H1 (cell line): ENCODE results near the gene ZNF526. TPM values are rescaled to one million over a fixed set of nuclear protein-coding genes. Genes with fewer than 3 reads are reported as not detected.
A peak's percentile ranks its signal among the peaks of the same experiment; 100 is the strongest.

Experiments used
- CTCF ChIA-PET: fragments of 300-600 bp; sonication (Branson Sonifier 250); formaldehyde crosslinking; loops from one replicate; lab custom pipeline; 2021; ENCODE audit not compliant: partially characterized antibody; lab: Charles Lee
- POLR2A ChIA-PET: fragments of 300-600 bp; sonication (Branson Sonifier 250); formaldehyde crosslinking; loops from one replicate; lab custom pipeline; 2021; ENCODE audit warnings: inconsistent platforms; ENCODE audit not compliant: partially characterized antibody; lab: Charles Lee
- DNase-seq, 2 experiments: peaks; one replicate each; pipeline versions ENCODE4 v3.0.0 to v3.0.0-alpha.2; 2010 to 2022; ENCODE audit warnings: low spot score in 2 of 2, low read depth in 1 of 2, mixed read lengths in 1 of 2
- FAIRE-seq: peaks from 2 replicates; lab custom pipeline; 2011; peaks lifted over from hg19 to GRCh38; lab: Jason Lieb, UNC
- H2AFZ ChIP-seq: 2 replicates; pipeline ENCODE4 v1.8.1; 2012; ENCODE audit warnings: low read length, inconsistent platforms
- H2AK5ac ChIP-seq: 2 replicates; pipeline ENCODE4 v1.6.1; 2013; ENCODE audit warnings: low read depth, low read length
- H2BK120ac ChIP-seq: replicated peaks from 2 replicates; pipeline ENCODE3; 2013; ENCODE audit warnings: low read depth, low read length, inconsistent platforms
- H2BK12ac ChIP-seq: 2 replicates; pipeline ENCODE4 v1.6.1; 2013; ENCODE audit warnings: low read depth, low read length
- H2BK15ac ChIP-seq: 2 replicates; pipeline ENCODE4 v1.6.1; 2013; ENCODE audit warnings: low read length
- H2BK20ac ChIP-seq: 2 replicates; pipeline ENCODE4 v1.6.1; 2013; ENCODE audit warnings: low read length
- H2BK5ac ChIP-seq: 2 replicates; pipeline ENCODE4 v1.6.1; 2013; ENCODE audit warnings: low read depth, low read length
- H3K14ac ChIP-seq: 2 replicates; pipeline ENCODE4 v1.6.1; 2013; ENCODE audit warnings: inconsistent platforms; ENCODE audit not compliant: insufficient read length
- H3K18ac ChIP-seq: 2 replicates; pipeline ENCODE4 v1.6.1; 2013; ENCODE audit warnings: low read length; ENCODE audit errors: extremely low read depth
- H3K23ac ChIP-seq: 2 replicates; pipeline ENCODE4 v1.6.1; 2013; ENCODE audit warnings: inconsistent platforms; ENCODE audit not compliant: insufficient read length
- H3K23me2 ChIP-seq: 2 replicates; pipeline ENCODE4 v1.6.1; 2013; ENCODE audit warnings: low read depth, low read length
- H3K27ac ChIP-seq: 2 replicates; pipeline ENCODE4 v1.6.1; 2011; ENCODE audit warnings: low read depth, low read length, inconsistent platforms
- H3K27me3 ChIP-seq, 4 experiments: replicated peaks in 1 of 4; 1 replicate in 1 of 4; 2 replicates in 3 of 4; pipeline versions ENCODE4 v1.6.1 to v1.8.1; 2011 to 2013; ENCODE audit warnings: low read length in 3 of 4, mild to moderate bottlenecking in 3 of 4, inconsistent platforms in 2 of 4, mixed read lengths in 2 of 4, moderate library complexity in 1 of 4; ENCODE audit not compliant: control insufficient read depth in 3 of 4, insufficient read depth in 3 of 4; ENCODE audit errors: extremely low read depth in 1 of 4
- H3K36me3 ChIP-seq, 4 experiments: 2 replicates each; pipeline versions ENCODE4 v1.6.1 to v1.8.1; 2011 to 2013; ENCODE audit warnings: mild to moderate bottlenecking in 4 of 4, low read length in 3 of 4, moderate library complexity in 2 of 4, control low read depth in 1 of 4, inconsistent platforms in 1 of 4; ENCODE audit not compliant: insufficient read depth in 4 of 4, control insufficient read depth in 2 of 4
- H3K4ac ChIP-seq: replicated peaks from 2 replicates; pipeline ENCODE3; 2013; ENCODE audit warnings: low read length, low read depth, mixed read lengths, inconsistent platforms; ENCODE audit not compliant: insufficient read length
- H3K4me1 ChIP-seq, 4 experiments: replicated peaks in 1 of 4; 1 replicate in 1 of 4; 2 replicates in 3 of 4; pipeline versions ENCODE4 v1.6.1 to v1.8.1; 2011 to 2013; ENCODE audit warnings: low read length in 3 of 4, inconsistent platforms in 2 of 4, mixed read lengths in 1 of 4; ENCODE audit not compliant: insufficient read depth in 4 of 4, control insufficient read depth in 3 of 4
- H3K4me2 ChIP-seq, 2 experiments: 2 replicates each; pipeline versions ENCODE4 v1.6.1 to v1.8.1; 2011 to 2013; ENCODE audit warnings: low read depth in 2 of 2, low read length in 2 of 2, control low read depth in 1 of 2, inconsistent platforms in 1 of 2, mild to moderate bottlenecking in 1 of 2; ENCODE audit not compliant: insufficient read depth in 1 of 2
- H3K4me3 ChIP-seq, 4 experiments: fragments of 200-600, 300-600 bp in 1 of 4; sonication (generic), shearing (Covaris generic), sonication (Bioruptor Twin) in 1 of 4; 2 replicates each; pipeline versions ENCODE4 v1.5.1 to v1.8.1; 2011 to 2016; ENCODE audit warnings: low read length in 4 of 4, low read depth in 3 of 4, control low read depth in 2 of 4, inconsistent platforms in 2 of 4, mild to moderate bottlenecking in 2 of 4, mixed read lengths in 1 of 4, moderate library complexity in 1 of 4; ENCODE audit not compliant: insufficient read depth in 2 of 4; ENCODE audit errors: extremely low read depth in 1 of 4
- H3K56ac ChIP-seq: replicated peaks from 2 replicates; pipeline ENCODE3; 2013; ENCODE audit warnings: low read depth, mild to moderate bottlenecking, mixed read lengths, low read length, inconsistent platforms; ENCODE audit not compliant: insufficient read length
- H3K79me1 ChIP-seq: 2 replicates; pipeline ENCODE4 v1.6.1; 2013; ENCODE audit warnings: low read depth, low read length, control low read depth
- H3K79me2 ChIP-seq, 2 experiments: 2 replicates each; pipeline versions ENCODE4 v1.6.1 to v1.8.1; 2012 to 2013; ENCODE audit warnings: low read length in 2 of 2, mild to moderate bottlenecking in 2 of 2, inconsistent platforms in 1 of 2; ENCODE audit not compliant: insufficient read depth in 2 of 2, control insufficient read depth in 1 of 2
- H3K9ac ChIP-seq, 4 experiments: replicated peaks in 1 of 4; 1 replicate in 1 of 4; 2 replicates in 3 of 4; pipeline versions ENCODE4 v1.6.1 to v1.8.1; 2011 to 2013; ENCODE audit warnings: low read depth in 3 of 4, low read length in 3 of 4, control low read depth in 2 of 4, mild to moderate bottlenecking in 2 of 4, moderate library complexity in 2 of 4, inconsistent platforms in 1 of 4; ENCODE audit errors: extremely low read depth in 1 of 4
- H3K9me3 ChIP-seq, 2 experiments: 2 replicates each; pipeline versions ENCODE4 v1.6.1 to v1.8.1; 2012 to 2013; ENCODE audit warnings: mild to moderate bottlenecking in 2 of 2, moderate library complexity in 2 of 2, control low read depth in 1 of 2, inconsistent platforms in 1 of 2, low read depth in 1 of 2, low read length in 1 of 2, mixed read lengths in 1 of 2; ENCODE audit not compliant: insufficient read depth in 2 of 2
- H4K20me1 ChIP-seq, 2 experiments: replicated peaks in 1 of 2; 2 replicates each; pipeline versions ENCODE3 to v1.8.1; 2011 to 2013; ENCODE audit warnings: inconsistent platforms in 2 of 2, low read length in 2 of 2, mild to moderate bottlenecking in 1 of 2; ENCODE audit not compliant: insufficient read depth in 2 of 2, control insufficient read depth in 1 of 2
- H4K5ac ChIP-seq: 2 replicates; pipeline ENCODE4 v1.6.1; 2013; ENCODE audit warnings: low read length, low read depth, mixed read lengths, inconsistent platforms; ENCODE audit not compliant: insufficient read length
- H4K8ac ChIP-seq: 2 replicates; pipeline ENCODE4 v1.8.0; 2013; ENCODE audit warnings: mild to moderate bottlenecking, moderate library complexity, low read length, inconsistent platforms; ENCODE audit not compliant: insufficient read depth; ENCODE audit errors: extremely low read depth
- H4K91ac ChIP-seq: replicated peaks from 2 replicates; pipeline ENCODE3; 2013; ENCODE audit warnings: low read length, mixed read lengths, inconsistent platforms; ENCODE audit not compliant: insufficient read length
- ASH2L ChIP-seq: fragments of 200-600, 300-600 bp; sonication (generic); IDR thresholded peaks from one replicate; pipeline ENCODE4 v1.7.1; 2017; ENCODE audit warnings: low read length
- BCL11A ChIP-seq, 2 experiments: IDR thresholded peaks; one replicate each; pipeline ENCODE4 v1.6.1; 2011; ENCODE audit warnings: low read depth in 2 of 2, low read length in 2 of 2, mild to moderate bottlenecking in 2 of 2
- BRCA1 ChIP-seq: IDR thresholded peaks from 2 replicates; pipeline ENCODE4 v1.6.1; 2012; ENCODE audit warnings: low read depth, low read length, improper control_type of control experiment
- FOSL1 ChIP-seq: IDR thresholded peaks from 2 replicates; pipeline ENCODE4 v1.6.1; 2011; ENCODE audit warnings: mild to moderate bottlenecking, low read depth, low read length, moderate library complexity; ENCODE audit not compliant: insufficient read depth
- HDAC2 ChIP-seq, 2 experiments: fragments of 300-600 bp in 1 of 2; sonication (generic) in 1 of 2; IDR thresholded peaks; 2 replicates each; pipeline ENCODE4 v1.6.1; 2011 to 2012; ENCODE audit warnings: low read depth in 2 of 2, low read length in 2 of 2, mild to moderate bottlenecking in 2 of 2, moderate library complexity in 2 of 2, borderline replicate concordance in 1 of 2, inconsistent platforms in 1 of 2
- SIX5 ChIP-seq: IDR thresholded peaks from 2 replicates; pipeline ENCODE4 v1.6.1; 2011; ENCODE audit warnings: mild to moderate bottlenecking, low read depth, low read length
- TAF1 ChIP-seq: IDR thresholded peaks from 2 replicates; pipeline ENCODE4 v1.6.1; 2011; ENCODE audit warnings: mild to moderate bottlenecking, low read depth, low read length
- USF2 ChIP-seq: IDR thresholded peaks from 2 replicates; pipeline ENCODE4 v1.6.1; 2011; ENCODE audit warnings: low read length, improper control_type of control experiment
- WGBS, 2 experiments: shearing (Covaris generic) in 1 of 2; methylation state at CpG; one replicate each; pipeline versions ENCODE4 v1.1.6 to v1.1.7; 2013 to 2015; ENCODE audit warnings: low lambda C conversion rate in 2 of 2, mixed read lengths in 2 of 2, inconsistent platforms in 1 of 2, low coverage in 1 of 2, missing lambda C conversion rate in 1 of 2; ENCODE audit not compliant: insufficient replicate concordance in 2 of 2, insufficient coverage in 1 of 2, insufficient read length in 1 of 2; ENCODE audit errors: extremely low coverage in 1 of 2, missing lambda C conversion rate in 1 of 2; 5-methylcytosine and 5-hydroxymethylcytosine counted together
- polyA plus RNA-seq, 7 experiments: library from polyadenylated mRNA; depleted of rRNA in 3 of 7; stranded (reverse) in 5 of 7; unstranded in 2 of 7; fragments of >200 nt in 5 of 7; fragments of 200-250 nt in 2 of 7; gene quantifications; 1 replicate in 5 of 7; 2 replicates in 1 of 7; 4 replicates in 1 of 7; pipeline versions ENCODE4 v1.2.1 to v1.2.3, GENCODE V29; 2011 to 2013; ENCODE audit warnings: missing spikeins in 2 of 7, mixed read lengths in 2 of 7
- total RNA-seq: library from RNA; stranded (reverse); fragmentation: NEBNext Ultra II Directional; extraction: Animal tissue kit (Norgen Biotek cat#: 25700); gene quantifications from 2 replicates; pipeline ENCODE4 v1.2.1, GENCODE V29; 2021

ZNF526 gene
- total and polyA plus RNA-seq, 2 of the 8 experiments (the other 6 are each of a cell fraction or from before 2014, with no cell fraction given): 8.4 to 14.1 TPM

GRCh38 chr19:42246143-42246921 lies 26.2 kb downstream of the ZNF526 start:
- Histone ChIP-seq H2BK5ac (no peak overlapping the region), H3K9me3 (no peaks in the 10 kb centered on the region), H3K23ac (no peak overlapping the region), H3K9ac (no peak overlapping the region), H2AK5ac (no peak overlapping the region), H4K20me1 (peaks cover 3 to 13% of the 10 kb centered on the region in 2 experiments), H2BK20ac (no peak overlapping the region), H3K14ac (no peak overlapping the region), H3K4ac (no peak overlapping the region), H3K79me2 (peaks cover 0 to 19% of the 10 kb centered on the region in 2 experiments; a peak in 2 of 4 replicates), H4K8ac (no peak overlapping the region), H3K27ac (no peak overlapping the region), H2BK12ac (peak overlapping the region; percentile 28; the same call in 1 of the 2 replicates), H3K27me3 (no peaks in the 10 kb centered on the region), H2BK120ac (no peak overlapping the region), H3K4me3 (no peak overlapping the region), H3K4me1 (peaks cover 7 to 21% (median 9%) of the 10 kb centered on the region in 4 experiments), H4K91ac (no peak overlapping the region), H3K18ac (no peak overlapping the region), H3K36me3 (peaks cover 0 to 20% (median 4%) of the 10 kb centered on the region in 4 experiments; a peak in 4 of 8 replicates), H2AFZ (no peak overlapping the region), H4K5ac (no peak overlapping the region), H2BK15ac (peak overlapping the region; percentile 47; the same call in 1 of the 2 replicates), H3K23me2 (peaks cover 7% of the 10 kb centered on the region), H3K4me2 (no peak overlapping the region), H3K79me1 (peaks cover 9% of the 10 kb centered on the region), H3K56ac (no peak overlapping the region)
- 60% methylated on average over 10 of the region's 10 CpGs; no CpG with 5 or more reads in 1 of the 2 experiments for WGBS, 2 experiments
- ChIA-PET POLR2A (interaction anchor here (0.8 to 7.0 kb wide), 15 partner anchors 10 to 154 kb away, joined by 3 to 68 read pairs (median 4); partner anchors contain the start of gene DEDD2), CTCF (interaction anchor here (0.5 to 11.8 kb wide), 27 partner anchors 9 to 1633 kb away, joined by 3 to 260 read pairs (median 5); partner anchors contain the start of gene ERF)
- FAIRE-seq (no peak), DNase-seq (peak in 1 of 2 experiments; percentile 77)
- TF ChIP-seq BRCA1 (no peak), FOSL1 (no peak), USF2 (no peak), HDAC2 (IDR thresholded peaks at IDR 0.05; ENCODE audit: borderline replicate concordance in 1 of 2, low read depth in 2 of 2, low read length in 2 of 2) (no peak), TAF1 (no peak), ASH2L (no peak), BCL11A (IDR thresholded peaks at IDR 0.05; ENCODE audit: low read depth in 2 of 2, low read length in 2 of 2) (no peak), SIX5 (no peak)
